ENCODE measurements around the gene USF1.

Gene USF1

GRCh38 chr1:161077426-161077825 lies 31.6 kb upstream of the USF1 start:
- no peak overlapping the region for H3K27ac ChIP-seq
- TF ChIP-seq ZFX (IDR thresholded peaks at IDR 0.05; ENCODE audit: borderline replicate concordance) (no peak), CTCF (IDR thresholded peaks at IDR 0.05) (no peak)

GRCh38 chr1:161076410-161076809 lies 30.6 kb upstream of the USF1 start:
- no peak overlapping the region for H3K27ac ChIP-seq
- no peak for TF ChIP-seq ZFX (IDR thresholded peaks at IDR 0.05; ENCODE audit: borderline replicate concordance)
- no peak for TF ChIP-seq CTCF (IDR thresholded peaks at IDR 0.05)

DNA sequence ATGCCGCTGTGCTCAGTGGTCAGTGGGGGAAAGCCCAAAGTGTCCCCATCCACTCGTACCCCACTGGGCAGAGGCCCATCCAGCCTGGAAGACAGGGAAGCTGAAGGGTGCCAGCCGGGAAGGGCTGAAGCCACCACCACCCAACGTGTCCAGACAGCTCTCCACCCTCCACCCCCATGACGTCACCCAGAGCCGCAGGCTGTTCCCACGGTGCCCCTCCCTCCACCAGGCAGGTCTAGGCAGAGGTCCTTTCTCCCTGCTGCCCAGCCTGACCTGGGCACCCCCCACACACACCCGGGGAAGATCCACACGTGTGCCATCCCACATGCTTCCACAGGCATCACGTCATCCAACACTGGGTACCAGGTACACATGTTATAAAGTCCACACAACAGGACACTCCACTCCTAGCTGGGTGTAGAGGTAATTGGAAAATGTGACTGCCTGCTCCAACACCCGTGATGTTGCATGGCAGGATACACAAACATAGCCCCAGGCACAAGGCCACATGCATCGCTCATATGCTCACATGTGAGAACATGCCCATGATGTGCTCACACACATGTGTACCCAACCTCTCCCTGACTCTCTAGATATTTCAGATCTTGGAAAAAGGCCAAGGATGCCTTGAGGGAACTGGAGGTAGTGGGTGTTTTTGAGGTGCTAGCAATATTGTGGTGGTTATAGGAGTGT lies 29.0 kb upstream of the USF1 start:
- H3K27ac ChIP-seq = no peak overlapping the region
- no peak for TF ChIP-seq CTCF (IDR thresholded peaks at IDR 0.05)
- TF ChIP-seq ZFX (IDR thresholded peaks at IDR 0.05; ENCODE audit: borderline replicate concordance) = no peak

DNA sequence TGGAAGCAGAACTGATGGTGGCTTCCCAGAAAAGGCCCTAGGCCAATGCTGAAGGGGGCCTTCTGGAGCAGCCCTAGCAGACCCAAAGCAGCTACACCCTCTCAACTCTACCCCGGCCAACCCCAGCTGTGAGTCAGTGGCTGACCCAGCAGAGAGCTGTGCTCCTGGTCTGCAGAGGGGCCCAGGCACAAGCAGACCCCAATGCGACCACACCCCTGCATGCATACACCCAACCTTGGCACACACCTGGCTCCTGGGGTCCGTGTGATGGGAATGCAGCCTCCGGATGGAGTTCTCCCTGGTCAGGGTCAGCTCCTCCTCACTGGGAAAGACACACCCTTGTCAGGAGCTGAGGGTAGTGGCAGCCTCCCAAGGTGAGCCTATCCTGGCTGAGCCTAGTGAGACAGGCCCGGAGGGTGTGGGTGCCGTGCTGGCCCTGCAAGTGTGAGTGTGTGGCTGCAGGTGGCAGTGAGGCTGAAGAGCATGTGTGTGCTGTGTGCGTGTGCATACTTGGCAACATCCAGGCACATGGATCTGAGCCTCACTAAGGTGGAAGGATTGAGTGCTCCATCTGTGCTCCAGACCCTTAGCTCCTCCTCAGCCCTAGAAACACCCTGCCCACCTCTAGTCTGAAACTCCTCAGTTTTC lies 27.8 kb upstream of the USF1 start:
- no peak overlapping the region for H3K27ac ChIP-seq
- TF ChIP-seq ZFX (IDR thresholded peaks at IDR 0.05; ENCODE audit: borderline replicate concordance) (no peak), CTCF (IDR thresholded peaks at IDR 0.05) (no peak)

DNA sequence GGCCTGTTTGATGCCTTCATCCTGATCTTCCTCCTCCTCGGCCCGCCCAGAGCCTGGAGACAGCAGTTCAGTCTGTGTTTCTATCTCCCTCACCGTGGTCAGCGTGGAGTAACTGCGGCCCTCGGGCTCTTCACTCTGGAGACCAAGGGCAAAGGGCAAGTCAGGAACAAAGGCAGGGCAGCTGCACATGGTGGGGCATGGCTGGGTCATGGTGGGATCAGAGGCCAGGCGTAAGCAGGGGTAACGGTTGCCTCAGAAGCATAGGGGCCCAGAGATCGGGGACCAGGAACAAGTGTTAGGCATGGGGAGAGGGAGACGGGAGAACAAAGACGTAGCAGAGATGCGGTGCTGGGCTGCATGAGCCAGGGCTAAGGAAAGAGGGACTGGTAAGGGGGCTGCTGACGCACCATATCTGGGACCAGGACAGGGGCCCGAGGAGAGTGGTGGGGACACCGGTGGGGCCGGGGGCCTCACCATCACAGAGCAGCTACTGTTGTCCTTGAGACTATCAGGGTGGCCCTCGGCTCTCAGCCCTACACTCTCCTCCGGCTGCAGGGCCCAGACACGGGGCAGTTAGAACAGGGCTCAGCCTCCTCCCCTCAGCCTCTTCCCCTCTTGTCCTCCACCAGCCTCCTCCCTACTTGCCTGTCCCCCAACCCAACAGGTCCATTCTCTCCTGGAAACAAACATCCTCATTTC lies 27.1 kb upstream of the USF1 start:
- no peak overlapping the region for H3K27ac ChIP-seq
- TF ChIP-seq CTCF (IDR thresholded peaks at IDR 0.05) = no peak
- TF ChIP-seq ZFX (IDR thresholded peaks at IDR 0.05; ENCODE audit: borderline replicate concordance) = no peak

DNA sequence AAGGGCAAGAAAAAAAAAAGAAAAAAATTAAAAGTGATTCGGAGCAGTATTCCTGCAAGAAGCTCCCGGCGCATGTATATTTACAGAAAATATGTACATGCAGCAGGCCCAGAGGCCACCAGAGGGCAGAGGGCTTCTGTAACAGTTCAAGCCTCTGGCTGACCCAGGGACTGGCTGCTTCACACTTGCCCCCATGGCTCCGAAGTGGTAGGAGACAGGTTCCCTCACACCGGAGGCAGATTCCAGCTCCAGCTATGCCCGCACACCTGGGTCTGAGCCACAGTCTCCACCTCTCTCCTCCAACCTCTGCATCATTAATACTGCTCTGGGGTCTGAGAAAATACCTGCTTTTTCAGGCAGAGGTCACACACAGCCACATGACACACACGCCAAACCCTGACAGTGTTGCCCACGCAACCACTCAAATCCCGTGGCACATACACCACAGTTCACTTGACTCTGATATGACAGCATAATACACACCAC lies 26.2 kb upstream of the USF1 start:
- H3K27ac ChIP-seq = no peak overlapping the region
- TF ChIP-seq CTCF (IDR thresholded peaks at IDR 0.05) (peak; percentile 78), ZFX (IDR thresholded peaks at IDR 0.05; ENCODE audit: borderline replicate concordance) (no peak)

DNA sequence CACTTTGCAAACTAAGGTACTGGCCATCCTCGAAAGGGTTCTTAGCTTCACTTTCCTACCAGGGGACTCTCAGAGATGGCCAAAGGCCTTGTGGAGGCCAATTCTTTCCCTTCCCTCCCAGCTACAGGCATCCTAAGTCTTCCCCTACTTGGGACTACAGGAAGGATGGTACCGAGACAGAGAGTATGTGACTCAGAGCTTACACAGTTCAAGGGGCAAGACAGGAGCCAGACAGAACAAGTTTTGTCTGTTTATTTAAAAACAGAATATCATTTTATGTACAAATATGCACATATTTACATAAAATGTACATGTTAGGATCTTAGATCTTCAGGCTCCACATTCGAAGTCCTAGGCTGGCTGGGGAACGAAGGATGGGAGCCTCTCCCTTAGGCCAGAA lies 25.0 kb upstream of the USF1 start:
- H3K27ac ChIP-seq = no peak overlapping the region
- no peak for TF ChIP-seq ZFX (IDR thresholded peaks at IDR 0.05; ENCODE audit: borderline replicate concordance)
- no peak for TF ChIP-seq CTCF (IDR thresholded peaks at IDR 0.05)
